ENCODE results near the gene RNF151. TPM values are rescaled to one million over a fixed set of nuclear protein-coding genes. Genes with fewer than 3 reads are reported as not detected.
"Not testable (repeated sequence)": the region's sequence is repeated elsewhere in the genome, so short reads cannot be mapped to it uniquely, and the experiment has no call there.

The RNF151 gene
- total RNA-seq, 1 experiment from 2014 or later, result 0.28 TPM

GRCh38 chr16:1958143-1958491 lies 8.5 kb upstream of the RNF151 start:
- not testable (repeated sequence) for H3K9ac ChIP-seq (ENCODE audit: extremely low read depth, insufficient read length, low read length); H3K9me3 ChIP-seq (ENCODE audit: control insufficient read depth, low read depth, low read length); H3K23me2 ChIP-seq (ENCODE audit: insufficient read length, low read depth, low read length, poor library complexity, severe bottlenecking); H3K18ac ChIP-seq (ENCODE audit: insufficient read length, low read depth, low read length); H3K14ac ChIP-seq (ENCODE audit: insufficient read depth, low read length); H4K20me1 ChIP-seq (ENCODE audit: control insufficient read depth, insufficient read depth, insufficient read length); H4K91ac ChIP-seq (ENCODE audit: insufficient read length, low read depth, low read length); H2BK5ac ChIP-seq (ENCODE audit: insufficient read length, low read length); H4K8ac ChIP-seq (replicated peaks; ENCODE audit: insufficient read length, low read depth, low read length); H2BK20ac ChIP-seq (ENCODE audit: low read depth, low read length, poor library complexity, severe bottlenecking); H3K27ac Mint-ChIP-seq; H2BK120ac ChIP-seq (ENCODE audit: low read depth, low read length, poor library complexity, severe bottlenecking); H2AFZ ChIP-seq (ENCODE audit: low read length); H3T11ph ChIP-seq (ENCODE audit: low read length); H3K9me3 Mint-ChIP-seq; H3K27ac ChIP-seq (ENCODE audit: insufficient read length, low read depth, low read length); H3K4me3 Mint-ChIP-seq; H3K4ac ChIP-seq (ENCODE audit: low read depth, low read length); H2AK5ac ChIP-seq (ENCODE audit: insufficient read length, low read length); H3K79me2 ChIP-seq (ENCODE audit: insufficient read depth, low read length); H3K56ac ChIP-seq (ENCODE audit: insufficient read length, low read depth, low read length); H2BK15ac ChIP-seq (ENCODE audit: low read depth, low read length); H3K4me2 ChIP-seq (ENCODE audit: insufficient read depth, insufficient read length, low read length); H3K4me1 ChIP-seq (ENCODE audit: insufficient read depth, low read length); H2BK12ac ChIP-seq (ENCODE audit: insufficient read length, low read depth, low read length); H3K27me3 ChIP-seq (ENCODE audit: insufficient read depth, low read length); H4K5ac ChIP-seq (ENCODE audit: insufficient read length, low read depth, low read length); H3K79me1 ChIP-seq (ENCODE audit: insufficient read depth, low read depth, low read length, poor library complexity, severe bottlenecking); H3K23ac ChIP-seq (ENCODE audit: insufficient read length, low read depth, low read length)
- peak; percentile 43 for DNase-seq
- peaks cover 16 to 25% (median 21%) of the 10 kb centered on the region in 3 experiments for H3K36me3 Mint-ChIP-seq (ENCODE audit: insufficient read depth in 1 of 3, low read depth in 3 of 3)
- peaks cover 22 to 31% of the 10 kb centered on the region in 2 experiments for H3K4me1 Mint-ChIP-seq
- H3K27me3 Mint-ChIP-seq (ENCODE audit: low read depth), result peaks cover 24% of the 10 kb centered on the region
- no CpG with 5 or more reads among the region's 30 CpGs for WGBS (ENCODE audit: extremely low coverage, insufficient read length, low lambda C conversion rate)

Measured in H9 (cell line).